GM19468 (cell line): Measurements from ENCODE around the gene GLDC.
A peak's percentile ranks its signal among the peaks of the same experiment; 100 is the strongest.
"Not testable (repeated sequence)": the region's sequence is repeated elsewhere in the genome, so short reads cannot be mapped to it uniquely, and the experiment has no call there.

Experiments
- ATAC-seq: cut with Tn5 transposase; IDR thresholded peaks from one replicate; pipeline ENCODE4 v1.9.1; 2021; ENCODE audit warnings: mild to moderate bottlenecking, moderate library complexity, moderate number of reproducible peaks; ENCODE audit not compliant: unreplicated experiment; ENCODE audit errors: extremely low read depth

Gene GLDC

DNA sequence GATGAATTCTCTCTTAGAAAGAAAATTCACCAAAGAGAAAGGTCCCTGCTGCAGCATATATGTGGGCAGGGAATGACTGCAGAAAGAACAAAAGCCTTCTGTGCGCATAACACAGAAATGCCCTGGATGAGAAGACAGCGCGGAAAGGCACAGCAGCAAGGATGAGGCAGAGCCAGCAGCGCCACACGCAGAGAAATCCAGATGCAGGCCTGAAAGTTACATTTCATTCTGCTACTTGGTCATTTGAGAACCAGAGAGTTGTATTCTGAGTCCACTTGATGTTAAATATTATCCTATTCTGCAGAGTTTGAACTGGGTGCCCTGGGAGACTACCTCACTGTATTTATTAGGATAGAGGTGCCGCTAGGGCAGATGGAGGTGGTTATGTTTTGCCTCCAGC lies 68.5 kb downstream of the GLDC start:
- ATAC-seq: no peak

DNA sequence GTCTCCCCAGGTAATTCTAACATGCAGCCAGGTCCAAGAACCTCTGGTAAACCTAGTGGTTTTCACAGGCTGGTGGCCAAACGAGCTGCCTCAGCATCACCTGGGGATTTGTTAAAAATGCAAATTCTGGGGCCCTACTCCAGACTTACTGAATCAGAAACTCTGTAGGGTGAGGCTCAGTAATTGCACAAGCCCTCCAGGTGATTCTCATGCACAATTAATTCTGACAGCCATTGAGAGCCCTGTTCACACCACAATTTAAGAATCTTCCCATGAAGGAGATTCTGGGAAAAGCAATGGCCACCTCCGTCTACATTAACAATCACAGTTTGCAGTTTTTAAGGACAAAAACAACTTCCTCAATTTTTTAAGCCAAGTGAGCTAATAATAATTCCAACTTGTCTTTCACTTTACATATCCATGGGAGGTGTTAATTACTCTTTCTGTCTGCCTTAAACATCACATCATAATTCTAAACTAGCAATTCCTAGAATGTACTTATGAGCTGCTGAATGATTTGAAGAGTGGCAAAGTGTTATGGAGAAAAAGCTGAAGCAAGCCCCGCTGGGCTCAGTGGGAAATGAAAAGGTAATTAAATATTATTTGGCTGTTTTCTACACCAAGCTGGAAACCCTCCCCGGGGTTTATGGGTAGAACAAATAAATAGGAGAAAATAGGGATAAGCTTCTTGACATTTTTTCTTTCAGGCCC lies 70.0 kb downstream of the GLDC start:
- peak; percentile 50 for ATAC-seq

DNA sequence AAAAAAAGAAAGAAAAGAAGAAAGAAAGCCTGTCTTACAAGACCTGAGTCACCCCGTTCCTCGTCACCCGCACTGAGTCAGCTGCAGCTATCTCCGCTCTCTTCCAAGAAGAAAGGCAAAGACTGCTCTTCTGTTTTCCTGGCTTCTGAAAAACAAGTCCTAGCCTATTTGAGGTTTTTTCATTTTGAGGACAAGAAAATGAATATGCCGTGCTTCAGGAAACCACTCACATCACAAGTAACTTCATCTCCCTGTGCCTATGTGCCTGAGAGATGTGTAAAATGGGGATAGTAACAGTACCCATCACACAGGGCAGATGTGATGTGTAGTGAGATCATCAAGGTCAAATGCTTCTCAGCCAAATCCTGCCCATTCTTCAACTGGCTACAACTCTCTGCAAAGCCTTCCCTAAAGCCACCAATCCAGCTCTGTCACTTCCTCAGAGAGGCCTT lies 78.4 kb downstream of the GLDC start:
- no peak for ATAC-seq

DNA sequence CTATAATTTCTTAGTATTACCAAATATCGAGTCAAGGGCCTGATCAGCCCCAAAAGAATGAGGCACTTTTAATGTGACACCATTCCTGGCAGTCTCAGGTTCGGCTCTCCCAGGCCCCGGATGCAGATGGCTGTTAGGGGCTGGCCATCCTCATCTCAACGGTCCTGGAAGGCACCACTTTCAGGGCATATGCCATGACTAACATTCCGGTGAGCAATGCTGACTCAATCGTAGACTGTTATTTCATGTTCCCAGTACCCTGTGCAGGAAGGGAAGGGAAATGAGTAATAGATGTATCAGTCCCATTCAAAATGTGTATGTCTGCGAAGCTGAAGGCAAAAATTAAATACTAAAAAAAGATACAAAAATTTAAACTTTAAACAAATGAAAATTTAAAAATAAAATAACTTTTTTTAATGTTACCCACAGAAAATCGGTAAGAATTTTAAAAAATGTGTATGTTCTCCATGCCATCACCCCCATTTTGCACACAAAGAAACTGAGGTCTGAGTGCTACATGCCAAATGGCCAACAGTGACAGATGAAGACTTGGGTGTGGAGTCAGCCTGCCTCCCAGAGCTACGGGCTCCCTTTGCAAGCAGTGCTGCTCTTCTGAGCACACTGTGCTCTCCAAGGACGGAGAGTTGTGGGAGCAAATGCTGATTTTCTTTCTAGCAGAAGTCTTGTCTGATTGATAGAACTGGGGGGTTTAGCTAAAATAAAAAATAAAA lies 79.0 kb downstream of the GLDC start:
- ATAC-seq: no peak

DNA sequence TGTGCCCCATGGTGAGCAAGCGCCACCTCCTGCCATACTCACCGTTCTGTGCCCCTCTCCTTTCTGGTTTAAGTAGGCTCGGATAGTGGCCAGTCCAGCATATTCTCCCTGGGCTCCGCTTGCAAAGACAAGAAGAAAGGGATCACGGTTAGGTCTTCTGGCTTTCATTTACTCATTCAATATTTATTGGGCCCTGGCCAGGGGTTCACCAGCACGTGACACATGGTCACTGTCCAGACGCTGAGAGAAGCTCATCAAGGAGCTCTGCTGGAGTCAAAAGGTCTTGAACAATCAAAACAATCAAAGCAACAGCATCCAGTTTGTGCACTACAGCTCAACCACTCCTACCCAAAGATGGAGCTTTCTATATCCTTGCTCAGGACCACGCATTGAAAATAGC lies 80.2 kb downstream of the GLDC start:
- no peak for ATAC-seq

DNA sequence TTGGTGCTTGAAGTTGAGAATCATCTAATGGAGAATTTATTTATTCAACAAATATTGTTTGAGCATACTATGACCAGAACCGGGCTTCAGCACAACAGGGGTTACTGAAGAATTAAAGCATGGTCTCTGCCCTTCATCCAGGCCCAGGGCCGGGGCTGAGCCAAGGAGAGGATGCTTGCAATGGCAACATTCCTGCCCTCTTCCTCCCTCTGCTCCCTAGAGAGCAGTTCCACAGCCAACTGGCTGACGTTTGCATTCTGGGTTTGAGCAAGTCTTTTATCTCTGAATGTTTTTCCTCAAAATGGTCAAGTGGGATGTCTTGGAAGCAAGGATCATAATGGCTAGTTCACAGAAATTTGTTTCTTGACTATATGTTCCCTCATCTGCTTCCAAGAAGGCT lies 80.7 kb downstream of the GLDC start:
- no peak for ATAC-seq

DNA sequence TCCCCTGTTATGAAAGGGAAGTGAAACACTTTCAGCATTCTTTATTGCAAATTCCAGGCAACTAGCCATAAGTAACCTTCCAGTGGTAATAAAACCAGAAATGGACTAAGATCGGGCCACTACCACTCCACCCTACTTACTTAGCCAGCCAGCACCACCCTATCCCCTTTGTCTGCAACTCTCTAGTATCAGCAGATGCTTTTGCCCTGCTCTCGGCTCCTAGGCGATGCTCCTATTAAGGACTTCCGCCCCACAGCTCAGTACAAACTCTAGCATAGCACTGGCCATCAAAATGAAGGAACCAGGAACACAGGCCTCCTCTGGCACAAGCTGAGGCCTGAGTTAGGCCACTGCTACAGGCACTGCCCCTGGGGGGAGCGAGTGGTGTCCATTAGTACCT lies 81.2 kb downstream of the GLDC start:
- no peak for ATAC-seq

DNA sequence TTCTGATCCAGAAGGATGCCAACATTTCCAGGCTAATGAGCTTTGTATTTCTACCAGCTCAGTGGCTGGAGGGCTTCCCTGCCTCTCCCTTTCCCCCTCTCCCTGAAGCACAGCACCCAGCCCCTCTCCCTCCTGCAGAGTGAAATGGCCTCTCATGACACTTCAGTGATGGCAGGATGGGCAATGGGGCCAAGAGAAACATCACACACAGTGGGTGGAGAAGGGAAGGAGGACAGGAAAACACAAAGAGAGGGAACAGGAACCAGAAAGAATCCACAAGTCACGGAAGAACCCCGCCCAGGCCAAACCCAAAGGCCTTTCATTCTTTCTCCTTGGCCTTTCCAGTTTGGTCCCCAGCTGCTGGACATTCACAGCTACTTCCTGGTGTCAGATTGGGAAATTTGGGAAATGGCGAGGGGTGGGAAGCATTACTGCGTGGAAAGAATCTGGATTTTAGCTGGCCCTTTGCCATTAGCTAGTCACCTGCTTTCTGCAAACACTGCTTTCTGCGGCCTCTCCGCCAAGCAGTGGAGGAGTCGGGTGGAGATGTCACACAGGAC lies 82.6 kb downstream of the GLDC start:
- ATAC-seq: no peak

DNA sequence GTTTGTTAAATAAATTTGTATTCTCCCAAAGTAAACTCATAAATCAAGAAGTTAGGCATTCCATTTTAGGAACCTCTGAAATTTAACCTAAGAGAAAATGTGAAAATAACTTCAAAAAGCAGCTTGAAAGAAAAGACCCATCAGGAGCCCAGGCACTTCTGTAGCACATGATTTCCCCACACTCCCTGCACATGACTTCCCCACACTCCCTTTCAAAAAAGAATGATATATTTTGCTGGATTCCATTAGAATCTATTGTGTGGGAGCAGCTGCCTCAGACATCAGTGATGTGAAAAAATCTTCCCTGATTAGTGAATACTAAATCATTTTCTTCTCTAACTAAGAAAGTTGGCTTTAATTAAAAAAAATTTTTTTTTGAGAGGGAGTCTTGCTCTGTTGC lies 83.3 kb downstream of the GLDC start:
- ATAC-seq: no peak

DNA sequence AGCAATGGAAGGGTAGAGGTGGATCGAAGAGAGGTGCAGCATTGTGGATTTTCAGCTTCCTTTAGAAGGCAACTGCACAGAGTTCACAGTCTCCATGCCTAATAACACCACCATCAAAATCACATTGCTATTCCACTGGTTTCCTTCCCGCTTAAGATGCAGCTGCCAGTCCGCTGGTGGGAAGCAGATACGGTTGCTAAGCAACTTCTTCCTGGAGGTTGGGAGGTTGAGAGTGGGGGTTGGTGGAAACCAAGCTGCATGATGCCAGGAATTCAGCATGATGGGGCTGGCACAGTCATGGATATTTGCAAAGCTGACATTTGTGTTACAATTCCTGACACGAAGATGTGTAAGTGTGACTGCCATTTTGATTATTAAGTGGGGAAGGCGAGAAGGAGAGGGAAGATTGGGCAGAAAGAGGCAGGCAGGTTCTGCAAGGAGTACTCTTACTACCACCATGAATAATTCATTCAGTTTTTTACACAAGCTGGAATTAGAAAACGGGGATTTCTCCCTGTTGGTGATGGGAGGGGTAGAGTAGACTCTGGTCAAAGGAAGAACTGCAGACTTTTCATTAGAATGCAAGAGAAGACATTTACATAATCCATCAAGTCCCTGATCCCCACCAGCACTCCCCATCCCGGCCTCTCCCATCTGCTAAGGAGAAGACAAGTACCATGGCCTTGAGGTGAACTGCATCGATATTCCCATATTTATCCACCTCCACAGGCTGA lies 87.5 kb downstream of the GLDC start:
- no peak for ATAC-seq

DNA sequence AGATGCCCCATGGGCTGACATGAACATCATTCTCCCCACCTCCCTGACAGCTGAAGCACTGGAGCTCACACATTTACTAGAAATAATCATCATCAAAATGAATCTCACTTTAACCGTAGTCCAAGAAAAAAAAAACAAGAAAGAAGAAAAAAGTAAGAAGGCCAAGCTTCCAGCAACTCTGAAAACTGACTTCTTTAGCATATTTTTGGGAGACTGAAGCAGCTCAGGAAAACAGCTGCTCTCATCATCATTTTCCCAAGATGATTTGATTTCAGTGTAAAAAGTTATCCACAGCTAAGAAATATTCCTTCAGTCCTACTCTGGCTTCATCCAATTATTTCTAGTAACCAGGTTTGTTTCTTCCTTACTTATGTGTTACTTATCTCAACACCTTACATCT lies 91.7 kb downstream of the GLDC start:
- ATAC-seq: no peak

DNA sequence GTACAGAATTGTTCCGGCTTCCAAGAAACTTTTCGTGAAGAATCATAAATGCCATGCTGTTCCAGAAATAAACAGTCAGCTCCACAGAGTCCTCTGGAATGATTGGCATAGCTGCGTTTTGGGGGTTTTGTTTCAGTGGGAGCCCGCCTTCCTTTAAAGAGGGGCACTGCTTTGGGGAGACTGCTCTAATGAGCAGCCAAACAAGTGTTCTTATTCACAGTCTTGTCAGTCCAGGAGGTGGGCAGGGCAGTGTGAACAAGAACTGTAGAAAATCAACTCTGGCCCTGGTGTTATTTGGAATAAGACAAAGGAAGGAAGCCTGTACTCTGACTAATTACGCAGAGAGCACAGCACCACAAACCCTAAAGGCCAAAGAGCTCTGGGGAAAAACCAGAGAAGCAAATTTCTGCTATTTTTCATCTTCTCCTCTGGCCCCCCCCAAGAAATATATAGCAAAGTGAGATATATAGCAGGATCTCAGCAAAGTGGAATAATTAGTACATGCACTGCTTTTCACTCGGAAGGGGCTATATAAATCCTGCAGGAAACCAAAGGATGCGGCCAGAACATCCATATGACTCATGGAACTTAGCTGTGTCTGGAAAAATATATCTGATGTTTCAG lies 92.9 kb downstream of the GLDC start:
- no peak for ATAC-seq

DNA sequence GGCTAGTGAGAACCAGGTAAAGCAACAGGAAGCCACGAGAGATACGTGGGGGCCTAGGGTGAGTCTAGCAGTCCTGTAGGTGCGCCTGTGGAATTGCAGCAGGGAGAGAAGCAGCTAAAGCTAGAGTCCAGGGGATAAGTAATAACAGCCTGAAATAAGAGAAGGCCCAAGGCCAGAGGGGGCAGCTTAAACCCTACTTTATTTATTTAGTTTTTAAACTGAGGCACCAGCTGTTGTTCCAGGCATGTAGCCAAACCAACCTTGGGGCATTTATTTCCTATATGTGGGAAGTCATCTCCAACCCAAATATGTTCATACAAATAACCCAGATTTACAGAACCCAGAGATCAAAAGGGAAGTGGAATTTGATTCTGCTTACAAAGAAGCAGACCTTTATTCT lies 93.5 kb downstream of the GLDC start:
- ATAC-seq: no peak

DNA sequence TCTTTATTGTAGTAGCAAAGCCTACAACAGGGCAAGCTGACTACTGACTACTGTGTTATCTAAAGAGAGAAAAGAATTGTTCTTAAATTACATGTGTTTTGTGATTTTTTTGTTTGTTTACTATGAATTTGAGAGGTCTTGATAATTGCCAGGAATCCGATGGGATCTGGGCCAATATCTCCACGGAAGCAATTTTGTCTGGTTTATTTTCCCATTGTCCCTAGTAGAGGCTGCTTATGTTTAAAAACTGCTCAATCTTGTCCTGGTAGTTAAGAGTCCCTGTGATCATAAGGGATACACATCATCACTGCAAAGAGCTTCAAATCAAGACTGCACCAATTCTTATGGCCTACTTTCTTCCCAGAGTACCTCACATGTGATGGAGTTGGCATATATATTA lies 94.4 kb downstream of the GLDC start:
- no peak for ATAC-seq

DNA sequence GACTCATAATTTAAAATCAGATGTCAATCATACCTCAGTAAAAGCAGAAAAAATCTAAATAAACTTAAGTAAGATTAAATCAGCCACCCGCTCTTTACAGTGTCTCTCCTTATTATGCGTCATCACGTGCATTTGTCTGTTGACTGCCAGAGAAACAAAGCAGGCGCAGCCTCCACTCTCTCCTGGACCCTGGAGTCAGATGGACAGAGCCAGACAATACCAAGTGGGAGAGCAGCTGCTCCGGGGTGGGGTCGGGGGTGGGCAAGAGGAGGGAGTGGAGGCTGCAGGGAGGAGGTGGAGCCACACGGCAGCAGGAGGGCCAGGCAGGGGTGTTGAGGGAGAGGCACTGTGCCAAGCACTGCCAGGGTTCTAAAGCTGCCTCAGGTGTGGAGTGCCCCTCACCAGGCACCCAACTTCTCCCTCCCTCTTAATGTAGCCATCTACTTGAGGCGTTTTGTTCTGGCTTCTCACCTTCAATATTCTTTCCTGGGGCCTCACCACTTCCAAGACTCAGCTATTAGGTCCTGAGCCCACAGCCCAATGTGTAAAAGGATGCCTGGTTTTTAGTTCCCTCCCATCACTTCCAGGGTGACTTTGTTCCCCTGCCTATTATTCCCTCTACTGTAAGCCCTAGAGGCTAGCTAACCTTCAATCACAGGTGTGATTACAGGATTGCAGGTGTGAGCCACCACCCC lies 96.3 kb downstream of the GLDC start:
- ATAC-seq: no peak

DNA sequence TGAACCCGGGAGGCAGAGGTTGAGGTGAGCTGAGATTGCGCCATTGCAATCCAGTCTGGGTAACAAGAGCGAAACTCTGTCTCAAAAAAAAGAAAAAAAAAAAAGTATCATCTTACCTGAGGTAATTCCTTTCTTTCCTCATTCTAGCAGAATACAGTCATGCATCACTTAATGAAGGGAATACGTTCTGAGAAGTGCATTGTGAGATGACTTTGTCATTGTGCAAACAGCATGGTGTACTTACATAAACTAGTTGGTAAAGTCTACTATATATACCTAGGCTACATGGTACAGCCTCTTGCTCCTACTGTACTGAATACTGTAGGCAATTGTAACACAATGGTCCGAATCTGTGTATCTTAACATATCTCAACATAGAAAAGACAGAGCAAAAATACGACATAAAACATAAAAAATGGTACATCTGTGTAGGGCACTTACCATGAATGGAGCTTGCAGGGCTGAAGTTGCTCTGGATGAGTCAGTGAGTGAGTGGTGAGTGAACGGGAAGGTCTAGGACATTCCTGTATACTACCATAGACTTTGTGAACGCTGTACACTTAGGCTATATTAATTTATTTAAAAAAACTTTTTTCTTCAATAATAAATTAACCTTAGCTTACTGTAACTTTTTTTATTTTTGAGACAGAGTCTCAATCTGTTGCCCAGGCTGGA lies 100.4 kb downstream of the GLDC start:
- ATAC-seq: no peak

DNA sequence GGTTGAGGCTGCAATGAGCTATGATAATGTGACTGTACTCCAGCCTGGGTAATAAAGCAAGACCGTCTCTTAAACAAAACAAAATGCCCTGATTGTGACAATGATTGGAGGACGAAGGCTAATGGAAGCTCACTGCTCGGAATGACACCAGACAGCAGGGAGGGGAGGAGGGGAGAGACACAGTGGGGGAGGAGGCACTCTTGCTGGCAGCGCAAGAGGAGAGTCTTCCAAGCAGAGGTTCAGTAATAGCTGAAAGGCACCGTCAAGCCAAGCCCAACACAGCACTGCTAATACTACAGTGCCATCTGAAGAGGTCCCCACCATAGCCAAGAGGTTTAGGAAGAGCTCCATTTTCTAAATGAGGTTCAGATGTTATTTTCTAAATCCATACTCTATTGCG lies 102.3 kb downstream of the GLDC start:
- ATAC-seq: no peak

DNA sequence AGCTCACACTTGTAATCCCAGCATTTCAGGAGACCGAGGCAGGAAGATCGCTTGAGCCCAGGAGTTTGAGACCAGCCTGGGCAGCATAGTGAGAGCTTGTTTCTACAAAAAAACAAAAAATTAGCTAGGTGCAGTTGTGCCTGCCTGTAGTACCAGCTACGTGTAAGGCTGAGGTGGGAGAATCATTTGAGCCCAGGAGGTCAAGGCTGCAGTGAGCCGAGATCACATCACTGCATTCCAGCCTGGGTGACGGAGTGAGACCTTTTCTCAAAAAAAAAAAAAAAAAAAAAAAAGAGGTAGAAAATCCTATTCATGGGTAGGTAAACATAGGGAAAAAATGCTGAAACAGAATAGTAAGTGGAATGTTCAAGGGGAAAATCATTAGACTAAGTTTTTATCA lies 102.9 kb downstream of the GLDC start:
- not testable (repeated sequence) for ATAC-seq

DNA sequence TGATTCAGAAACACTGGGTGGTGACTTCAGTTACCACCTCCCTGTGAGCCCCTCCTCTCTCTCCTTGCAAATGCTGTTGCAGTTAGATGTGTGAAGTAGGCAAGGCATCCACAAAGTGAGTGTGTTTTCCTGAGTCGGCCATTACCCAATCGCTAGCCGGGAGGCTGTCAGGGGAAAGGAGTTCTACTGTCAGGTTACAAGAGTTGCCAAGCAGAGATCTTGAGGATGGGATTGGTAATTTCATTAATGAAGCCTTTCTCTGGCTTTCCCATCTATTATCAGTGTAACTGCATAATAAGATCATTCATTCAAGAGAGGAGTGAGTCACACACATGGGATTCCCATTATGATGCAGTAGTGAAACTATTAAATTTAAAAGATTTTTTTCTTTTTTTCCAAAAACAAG lies 106.9 kb downstream of the GLDC start:
- no peak for ATAC-seq
